Neuron (in vitro differentiated cells): ENCODE data around the gene AGER.
A peak's percentile ranks its signal among the peaks of the same experiment; 100 is the strongest.

Source experiments
- H2AFZ ChIP-seq: one replicate; pipeline ENCODE4 v1.6.1; 2013; ENCODE audit warnings: low read depth, mild to moderate bottlenecking, inconsistent platforms, low read length, moderate library complexity
- H3K27me3 ChIP-seq: one replicate; pipeline ENCODE4 v1.6.1; 2013; ENCODE audit warnings: low read length; ENCODE audit not compliant: insufficient read depth
- H3K36me3 ChIP-seq: one replicate; pipeline ENCODE4 v1.6.1; 2013; ENCODE audit warnings: low read length; ENCODE audit not compliant: insufficient read depth
- H3K4me1 ChIP-seq: one replicate; pipeline ENCODE4 v1.6.1; 2013; ENCODE audit warnings: low read length; ENCODE audit not compliant: insufficient read depth
- H3K4me3 ChIP-seq: 2 replicates; pipeline ENCODE4 v1.5.1; 2013; ENCODE audit warnings: mild to moderate bottlenecking, low read length, moderate library complexity
- H3K9me3 ChIP-seq: one replicate; pipeline ENCODE4 v1.6.1; 2013; ENCODE audit warnings: low read length

The AGER gene

DNA sequence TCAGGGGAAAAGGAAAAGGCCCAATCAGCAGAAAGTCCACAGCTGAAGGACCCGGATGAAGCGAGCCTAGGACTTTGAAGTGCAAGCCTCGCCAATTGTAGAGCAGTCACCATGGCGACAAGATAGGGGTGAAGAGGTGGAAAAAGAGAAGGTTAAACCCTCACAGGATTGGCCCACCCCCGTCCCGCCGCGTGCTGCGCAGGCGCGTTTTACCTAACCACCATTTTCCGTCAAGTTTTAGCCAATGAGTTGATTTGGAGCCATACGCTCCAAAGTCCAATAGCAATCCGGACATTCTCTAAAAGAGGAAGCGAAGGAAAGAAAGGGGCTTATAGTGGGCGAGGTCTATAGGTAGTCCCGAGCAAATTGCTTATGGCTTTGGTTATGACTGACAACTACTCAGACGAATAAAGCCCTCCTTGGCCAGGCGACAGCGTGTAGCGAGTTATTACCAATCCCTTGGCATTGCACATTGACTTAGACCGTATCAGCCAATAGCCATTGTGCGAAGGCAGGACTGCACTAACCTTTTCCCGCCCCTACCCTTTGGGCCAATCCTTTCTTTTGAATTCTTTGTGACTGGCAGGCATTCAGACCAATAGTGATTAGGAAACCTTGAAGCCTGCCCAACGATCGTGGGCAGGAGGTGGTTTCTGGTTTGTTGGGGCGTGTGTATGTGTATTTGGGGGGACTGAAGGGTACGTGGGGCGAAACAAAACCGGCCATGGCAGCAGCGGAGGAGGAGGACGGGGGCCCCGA, 6.1 kb downstream of the AGER start, which contains the start of gene RNF5:
Gene RNF5, plus strand, starts transcription at position 618 of the 759 bp plus-strand sequence. Its CDS starts 107 bp downstream, at position 725.
- Histone ChIP-seq H3K36me3 (peaks cover 31% of the 10 kb centered on the region), H3K4me1 (peaks cover 37% of the 10 kb centered on the region), H3K27me3 (no peaks in the 10 kb centered on the region), H3K9me3 (no peaks in the 10 kb centered on the region), H2AFZ (no peak within 1 kb of the TSS), H3K4me3 (peak within 1 kb of the TSS; percentile 62)

GRCh38 chr6:32177183-32177787, 6.8 kb downstream of the AGER start:
- Histone ChIP-seq H2AFZ (no peak overlapping the region), H3K4me1 (peaks cover 37% of the 10 kb centered on the region), H3K9me3 (no peaks in the 10 kb centered on the region), H3K4me3 (peak overlapping the region; percentile 62), H3K27me3 (no peaks in the 10 kb centered on the region), H3K36me3 (peaks cover 24% of the 10 kb centered on the region)

GRCh38 chr6:32176476-32177182, 7.4 kb downstream of the AGER start:
- H3K36me3 ChIP-seq = peaks cover 19% of the 10 kb centered on the region

GRCh38 chr6:32175711-32176475, 8.2 kb downstream of the AGER start, which contains the start of gene AGPAT1:
Gene AGPAT1 (minus strand): TSS chr6:32176084. CDS start chr6:32171496, 4,588 bp downstream.
- Histone ChIP-seq H3K36me3 (peaks cover 20% of the 10 kb centered on the region), H2AFZ (no peak within 1 kb of the TSS), H3K4me3 (peak within 1 kb of the TSS; percentile 62), H3K27me3 (no peaks in the 10 kb centered on the region), H3K9me3 (no peaks in the 10 kb centered on the region), H3K4me1 (peaks cover 37% of the 10 kb centered on the region)

More at GRCh38 chr6:32176476-32177182, 7.4 kb downstream of the AGER start:
- H3K9me3 ChIP-seq = no peaks in the 10 kb centered on the region
- no peak overlapping the region for H2AFZ ChIP-seq
- H3K4me1 ChIP-seq = peaks cover 37% of the 10 kb centered on the region
- H3K4me3 ChIP-seq = peak overlapping the region; percentile 62
- H3K27me3 ChIP-seq = no peaks in the 10 kb centered on the region

- Histone ChIP-seq H3K9me3 (no peaks in the 10 kb centered on the region), H3K27me3 (no peaks in the 10 kb centered on the region), H2AFZ (no peak overlapping the region), H3K4me3 (peak overlapping the region; percentile 62), H3K4me1 (peaks cover 37% of the 10 kb centered on the region), H3K36me3 (peaks cover 23% of the 10 kb centered on the region)
These were observed 8.7 kb downstream of the AGER start for GRCh38 chr6:32175322-32175710.

- Histone ChIP-seq H3K9me3 (no peaks in the 10 kb centered on the region), H3K27me3 (no peaks in the 10 kb centered on the region), H3K4me1 (peaks cover 32% of the 10 kb centered on the region), H3K4me3 (peak overlapping the region; percentile 62), H3K36me3 (peaks cover 28% of the 10 kb centered on the region), H2AFZ (no peak overlapping the region)
These were observed 9.6 kb downstream of the AGER start for GRCh38 chr6:32174416-32174815.

- peaks cover 23% of the 10 kb centered on the region for H3K4me1 ChIP-seq
- no peaks in the 10 kb centered on the region for H3K9me3 ChIP-seq
- no peak overlapping the region for H2AFZ ChIP-seq
- H3K27me3 ChIP-seq = no peaks in the 10 kb centered on the region
- peaks cover 38% of the 10 kb centered on the region for H3K36me3 ChIP-seq
- H3K4me3 ChIP-seq = no peak overlapping the region
These were observed 10.9 kb downstream of the AGER start for GRCh38 chr6:32173051-32173727.

DNA sequence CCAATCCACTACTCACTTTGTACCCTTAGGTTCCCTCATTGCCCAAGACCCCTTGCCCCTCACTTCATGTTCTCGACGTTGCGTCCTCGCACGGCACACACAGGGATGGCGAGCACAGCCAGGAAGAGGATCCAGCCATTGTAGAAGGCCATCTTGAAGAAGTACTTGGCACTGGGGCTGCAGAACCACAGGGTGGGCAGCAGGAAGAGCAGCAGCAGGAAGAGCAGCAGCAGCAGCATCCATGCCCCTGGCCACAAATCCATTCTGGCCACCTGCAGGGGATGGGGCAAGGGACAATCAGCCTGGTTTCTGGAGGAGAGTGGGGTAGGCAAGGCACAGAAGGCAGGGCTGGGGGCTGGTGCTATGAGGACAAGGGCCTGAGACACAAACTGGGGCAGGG, 12.8 kb downstream of the AGER start:
- H3K27me3 ChIP-seq = no peaks in the 10 kb centered on the region
- peaks cover 55% of the 10 kb centered on the region for H3K36me3 ChIP-seq
- H3K4me3 ChIP-seq = no peak overlapping the region

DNA sequence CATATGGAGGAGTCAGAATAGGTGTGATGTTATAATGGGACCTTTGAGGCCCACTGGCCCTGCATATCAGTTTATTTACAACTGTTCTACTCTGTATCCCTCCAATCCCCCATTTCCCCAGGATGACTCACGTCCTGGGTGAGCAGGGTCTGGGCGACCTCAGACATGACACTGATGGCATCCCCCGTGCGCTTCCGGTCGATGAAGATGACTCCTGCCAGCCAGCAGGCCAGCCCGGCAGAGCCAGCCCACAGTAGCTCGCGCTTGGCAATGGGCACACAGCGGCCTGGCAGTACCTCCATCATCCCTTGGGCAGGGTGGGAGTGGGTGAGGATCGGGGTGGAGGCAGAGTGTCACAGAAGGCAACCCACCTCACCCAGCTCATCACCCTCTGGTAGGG, 13.8 kb downstream of the AGER start:
- Histone ChIP-seq H3K4me3 (no peak overlapping the region), H2AFZ (no peak overlapping the region), H3K27me3 (no peaks in the 10 kb centered on the region), H3K36me3 (peaks cover 59% of the 10 kb centered on the region), H3K9me3 (no peaks in the 10 kb centered on the region), H3K4me1 (peaks cover 14% of the 10 kb centered on the region)

More for the DNA sequence above, 12.8 kb downstream of the AGER start:
- no peak overlapping the region for H2AFZ ChIP-seq
- no peaks in the 10 kb centered on the region for H3K9me3 ChIP-seq
- H3K4me1 ChIP-seq = peaks cover 15% of the 10 kb centered on the region

GRCh38 chr6:32168807-32169591, 15.1 kb downstream of the AGER start:
- Histone ChIP-seq H3K36me3 (peaks cover 54% of the 10 kb centered on the region), H3K4me3 (no peak overlapping the region)

GRCh38 chr6:32168350-32168749, 15.7 kb downstream of the AGER start:
- H3K27me3 ChIP-seq = no peaks in the 10 kb centered on the region
- no peaks in the 10 kb centered on the region for H3K9me3 ChIP-seq
- no peak overlapping the region for H2AFZ ChIP-seq
- H3K4me1 ChIP-seq = peaks cover 10% of the 10 kb centered on the region
- peaks cover 55% of the 10 kb centered on the region for H3K36me3 ChIP-seq
- H3K4me3 ChIP-seq = no peak overlapping the region

More at GRCh38 chr6:32168807-32169591, 15.1 kb downstream of the AGER start:
- Histone ChIP-seq H3K4me1 (peaks cover 6% of the 10 kb centered on the region), H2AFZ (no peak overlapping the region), H3K27me3 (no peaks in the 10 kb centered on the region), H3K9me3 (no peaks in the 10 kb centered on the region)
